HG03571 (cell line): ENCODE measurements around the gene SKOR1.

Experiments
- ATAC-seq: cut with Tn5 transposase; IDR thresholded peaks from one replicate; pipeline ENCODE4 v1.9.1; 2021; ENCODE audit not compliant: unreplicated experiment

The SKOR1 gene

GRCh38 chr15:67884009-67884408 lies 58.7 kb downstream of the SKOR1 start:
- ATAC-seq, result no peak
